HepG2 (cell line): ENCODE data around the gene CDV3. TPM values are rescaled to one million over a fixed set of nuclear protein-coding genes. Genes with fewer than 3 reads are reported as not detected.

Experiments
- ATAC-seq: fragments of 200-7000 bp; cut with Tn5 transposase; 3 replicates; pipeline ENCODE4 v1.9.1; 2020; ENCODE audit warnings: mild to moderate bottlenecking, moderate library complexity
- BruUV-seq: library from RNA; stranded (reverse); fragments of 400-500 nt; replicated peaks from 2 replicates; lab custom pipeline; 2021; lab: Mats Ljungman, UMichigan
- CTCF ChIA-PET: fragments of 300-600 bp; formaldehyde crosslinking; extraction: SDS; loops from one replicate; lab custom pipeline; 2021; ENCODE audit warnings: low total read pairs, inconsistent platforms, low intra/inter-chr PET ratio; lab: Yijun Ruan, JAX
- POLR2A ChIA-PET: fragments of 350-600 bp; sonication (Branson Sonifier 250); formaldehyde crosslinking; loops from one replicate; lab custom pipeline; 2020; ENCODE audit warnings: antibody characterized with exemption, inconsistent platforms; lab: Yijun Ruan, JAX
- DNase-seq: peaks from one replicate; pipeline ENCODE4 v3.0.0-alpha.2; 2015; ENCODE audit warnings: low spot score
- FAIRE-seq: peaks from 3 replicates; lab custom pipeline; 2011; peaks lifted over from hg19 to GRCh38; lab: Jason Lieb, UNC
- H2AFZ ChIP-seq: one replicate; pipeline ENCODE4 v1.6.1; 2011; ENCODE audit warnings: low read length, inconsistent platforms
- H3K27ac ChIP-seq: fragments of 300-600 bp; 3 replicates; pipeline ENCODE4 v1.8.0; 2011; ENCODE audit warnings: mixed run types, mild to moderate bottlenecking, mixed read lengths, low read length, inconsistent platforms; ENCODE audit not compliant: insufficient read depth; ENCODE audit errors: extremely low read length
- H3K27me3 ChIP-seq, 2 experiments: fragments of 200-600 bp in 1 of 2; 2 replicates in 1 of 2; 3 replicates in 1 of 2; pipeline versions ENCODE4 v1.6.0 to v1.8.0; 2011; ENCODE audit warnings: low read length in 2 of 2, mild to moderate bottlenecking in 2 of 2, moderate library complexity in 2 of 2, inconsistent platforms in 1 of 2; ENCODE audit not compliant: insufficient read depth in 2 of 2, control insufficient read depth in 1 of 2
- H3K36me3 ChIP-seq, 2 experiments: fragments of 200-600 bp in 1 of 2; replicated peaks in 1 of 2; 2 replicates in 1 of 2; 3 replicates in 1 of 2; pipeline versions ENCODE4 v1.5.1 to v1.8.0; 2011; ENCODE audit warnings: low read length in 2 of 2, inconsistent platforms in 1 of 2; ENCODE audit not compliant: insufficient read depth in 2 of 2, control insufficient read depth in 1 of 2
- H3K4me1 ChIP-seq: 2 replicates; pipeline ENCODE4 v1.5.1; 2012; ENCODE audit warnings: low read length, inconsistent platforms; ENCODE audit not compliant: insufficient read depth
- H3K4me2 ChIP-seq: 2 replicates; pipeline ENCODE4 v1.6.0; 2011; ENCODE audit warnings: low read depth, low read length, inconsistent platforms
- H3K4me3 ChIP-seq, 3 experiments: fragments of 200-600 bp in 1 of 3; sonication (generic), shearing (Covaris generic) in 1 of 3; replicated peaks in 1 of 3; 2 replicates each; pipeline ENCODE4 v1.5.1; 2011 to 2016; ENCODE audit warnings: low read length in 3 of 3, inconsistent platforms in 2 of 3, low read depth in 2 of 3, mild to moderate bottlenecking in 2 of 3, control low read depth in 1 of 3, mixed read lengths in 1 of 3; ENCODE audit not compliant: insufficient read depth in 1 of 3
- H3K79me2 ChIP-seq: one replicate; pipeline ENCODE4 v1.6.1; 2011; ENCODE audit warnings: low read length, inconsistent platforms; ENCODE audit not compliant: insufficient read depth
- H3K9ac ChIP-seq: 2 replicates; pipeline ENCODE4 v1.6.0; 2011; ENCODE audit warnings: mild to moderate bottlenecking, low read depth, low read length, inconsistent platforms; ENCODE audit not compliant: insufficient read depth
- H3K9me3 ChIP-seq: 2 replicates; pipeline ENCODE4 v1.5.1; 2012; ENCODE audit warnings: mild to moderate bottlenecking, low read length
- H4K20me1 ChIP-seq: 2 replicates; pipeline ENCODE4 v1.6.0; 2011; ENCODE audit warnings: inconsistent platforms, mild to moderate bottlenecking, low read length, moderate library complexity; ENCODE audit not compliant: insufficient read depth
- FOXC1 ChIP-seq: sonication (generic); formaldehyde crosslinking; IDR thresholded peaks from 2 replicates; pipeline ENCODE4 v1.8.0; 2022; ENCODE audit warnings: mild to moderate bottlenecking, missing genetic modification reagents, borderline replicate concordance
- KMT2A ChIP-seq: sonication (generic); formaldehyde crosslinking; IDR thresholded peaks from 2 replicates; pipeline ENCODE4 v1.4.0; 2020; ENCODE audit warnings: missing genetic modification reagents
- NFATC3 ChIP-seq: sonication (generic); formaldehyde crosslinking; IDR thresholded peaks from 2 replicates; pipeline ENCODE4 v1.5.1; 2020; ENCODE audit warnings: mild to moderate bottlenecking, missing genetic modification reagents
- RNF219 ChIP-seq: sonication (generic); formaldehyde crosslinking; IDR thresholded peaks from 2 replicates; pipeline ENCODE4 v1.5.0; 2020; ENCODE audit warnings: mild to moderate bottlenecking, missing genetic modification reagents
- TRIM24 ChIP-seq: sonication (generic); formaldehyde crosslinking; IDR thresholded peaks from 2 replicates; pipeline ENCODE4 v1.8.0; 2022; ENCODE audit warnings: mild to moderate bottlenecking, missing genetic modification reagents
- ZBTB3 ChIP-seq: sonication (generic); formaldehyde crosslinking; IDR thresholded peaks from 2 replicates; pipeline ENCODE4 v1.4.0; 2020; ENCODE audit warnings: low read depth, mild to moderate bottlenecking, moderate library complexity, missing genetic modification reagents, borderline replicate concordance
- ZBTB7A ChIP-seq: sonication (generic); formaldehyde crosslinking; IDR thresholded peaks from 2 replicates; pipeline ENCODE4 v1.8.0; 2022; ENCODE audit warnings: mild to moderate bottlenecking, missing genetic modification reagents
- ZKSCAN8 ChIP-seq: IDR thresholded peaks from 2 replicates; pipeline ENCODE4 v1.6.1; 2016; ENCODE audit warnings: borderline replicate concordance, missing genetic modification reagents, missing compliant biosample characterization
- ZNF17 ChIP-seq: sonication (generic); formaldehyde crosslinking; IDR thresholded peaks from 2 replicates; pipeline ENCODE4 v1.5.0; 2020; ENCODE audit warnings: mild to moderate bottlenecking, missing genetic modification reagents
- ZNF207 ChIP-seq: fragments of 450-650 bp; IDR thresholded peaks from 2 replicates; pipeline ENCODE4 v1.6.1; 2016; ENCODE audit warnings: antibody characterized with exemption, borderline replicate concordance
- ZNF503 ChIP-seq: sonication (generic); formaldehyde crosslinking; IDR thresholded peaks from 2 replicates; pipeline ENCODE4 v1.4.0; 2020; ENCODE audit warnings: missing genetic modification reagents
- ZNF564 ChIP-seq: sonication (generic); formaldehyde crosslinking; IDR thresholded peaks from 2 replicates; pipeline ENCODE4 v1.8.1; 2023; ENCODE audit warnings: mild to moderate bottlenecking, missing genetic modification reagents
- ZNF609 ChIP-seq: sonication (generic); formaldehyde crosslinking; IDR thresholded peaks from 2 replicates; pipeline ENCODE4 v1.4.0; 2020; ENCODE audit warnings: mild to moderate bottlenecking, missing genetic modification reagents, borderline replicate concordance
- ZNF747 ChIP-seq: sonication (generic); formaldehyde crosslinking; IDR thresholded peaks from 2 replicates; pipeline ENCODE4 v1.8.1; 2023; ENCODE audit warnings: missing genetic modification reagents, mild to moderate bottlenecking, borderline replicate concordance
- in situ Hi-C: cut with HindIII; loops from 2 replicates; pipeline ENCODE4 v1.10.0; 2017; ENCODE audit warnings: low pct_unique_long_range_greater_than_20kb; ENCODE audit not compliant: extremely low pct_ligation_motif_present
- intact Hi-C: fragments of 100-400 bp; cut with micrococcal nuclease; formaldehyde crosslinking; loops from one replicate; pipeline ENCODE4 v1.10.0; 2022; ENCODE audit not compliant: unreplicated experiment
- polyA plus RNA-seq, 8 experiments: library from polyadenylated mRNA; depleted of rRNA in 3 of 8; stranded (reverse) in 7 of 8; unstranded in 1 of 8; fragments of >200 nt; fragmentation: Illumina TruSeq in 4 of 8; extraction: Trizol in 4 of 8; gene quantifications; 2 replicates each; pipeline versions ENCODE4 v1.2.1 to v1.2.3, GENCODE V29; 2011 to 2016; ENCODE audit warnings: low read depth in 4 of 8, missing spikeins in 1 of 8, mixed read lengths in 1 of 8; ENCODE audit not compliant: insufficient read depth in 1 of 8
- total RNA-seq, 5 experiments: library from RNA; depleted of rRNA; stranded (reverse); fragments of >200 nt; fragmentation: Illumina TruSeq; extraction: Trizol; gene quantifications; 2 replicates each; pipeline ENCODE4 v1.2.3, GENCODE V29; 2016; ENCODE audit warnings: low read depth in 1 of 5

CDV3 gene
- total and polyA plus RNA-seq, 2 of the 13 experiments (the other 11 are each of a cell fraction or from before 2014, with no cell fraction given), result 46.6 to 145 TPM

GRCh38 chr3:133620066-133620784 lies 46.7 kb downstream of the CDV3 start (continued):
- no peak for TF ChIP-seq ZNF609 (CRISPR knock-in tag)
- TF ChIP-seq ZKSCAN8 (CRISPR knock-in tag), result no peak
- TF ChIP-seq RNF219 (CRISPR knock-in tag), result no peak

GRCh38 chr3:133627789-133628188 lies 54.3 kb downstream of the CDV3 start:
- H3K4me3 ChIP-seq, result no peak overlapping the region
- intact Hi-C loops, result no loop called here
- POLR2A ChIA-PET, result no interaction called here
- H3K4me1 ChIP-seq, result no peaks in the 10 kb centered on the region
- no peaks in the 10 kb centered on the region for H4K20me1 ChIP-seq
- H3K36me3 ChIP-seq, result peaks cover 14 to 62% of the 10 kb centered on the region in 2 experiments
- no peak overlapping the region for H3K27ac ChIP-seq
- H3K9me3 ChIP-seq, result no peaks in the 10 kb centered on the region
- FAIRE-seq, result no peak
- no peak for TF ChIP-seq TRIM24
- no peak for TF ChIP-seq ZNF747
- TF ChIP-seq ZNF503, result no peak
- no peak for TF ChIP-seq ZNF17 (CRISPR knock-in tag)
- TF ChIP-seq ZBTB7A (CRISPR knock-in tag), result no peak
- TF ChIP-seq ZBTB3 (CRISPR knock-in tag), result no peak
- no peak for TF ChIP-seq ZNF564 (CRISPR knock-in tag)
- no peak for TF ChIP-seq FOXC1 (CRISPR knock-in tag)
- TF ChIP-seq KMT2A (CRISPR knock-in tag), result no peak
- TF ChIP-seq ZNF207, result no peak
- no peak for TF ChIP-seq NFATC3 (CRISPR knock-in tag)
- TF ChIP-seq, all 625 proteins: peak for 0
- Histone ChIP-seq H2AFZ (no peak overlapping the region), H3K4me2 (no peak overlapping the region), H3K79me2 (no peaks in the 10 kb centered on the region), H3K9ac (no peak overlapping the region), H3K27me3 (no peaks in the 10 kb centered on the region)
- ATAC-seq, result no peak
- in situ Hi-C loops, result no loop called here
- no TSS peak for BruUV-seq
- CTCF ChIA-PET, result no interaction called here
- DNase-seq, result no peak
